Stimulated activated CD4-positive, alpha-beta T cell treated with anti-CD3 and anti-CD28 coated beads, Interleukin-4, amount 100 ng/mL, for 24 hours (primary cell): Measurements from ENCODE around the gene MICU2.
A peak's percentile ranks its signal among the peaks of the same experiment; 100 is the strongest.

Experiments used
- DNase-seq: peaks from one replicate; pipeline ENCODE4 v3.0.0-alpha.2; 2020

The MICU2 gene

GRCh38 chr13:21478881-21479808 lies 124.8 kb downstream of the MICU2 start:
- DNase-seq = peak; percentile 63

- peak; percentile 85 for DNase-seq
Measured at GRCh38 chr13:21476893-21477472, 127.0 kb downstream of the MICU2 start.

GRCh38 chr13:21475115-21475514 lies 128.9 kb downstream of the MICU2 start:
- DNase-seq = no peak

DNA sequence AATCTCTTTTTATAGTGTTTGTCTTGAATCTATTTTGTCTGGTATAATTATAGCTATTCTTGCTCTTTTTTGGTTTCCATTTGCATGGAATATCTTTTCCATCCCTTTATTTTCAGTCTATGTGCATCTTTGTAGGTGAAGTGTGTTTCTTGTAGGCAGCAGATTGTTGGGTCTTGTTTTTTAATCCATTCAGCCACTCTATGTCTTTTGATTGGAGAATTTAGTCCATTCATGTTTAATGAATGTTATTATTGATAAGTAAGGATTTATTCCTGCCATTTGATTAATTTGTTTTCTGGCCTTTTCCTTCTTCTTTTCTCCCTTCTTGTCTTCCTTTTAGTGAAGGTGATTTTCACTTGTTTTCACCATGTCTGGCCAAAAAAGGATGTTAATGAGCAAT lies 133.2 kb downstream of the MICU2 start:
- no peak for DNase-seq

DNA sequence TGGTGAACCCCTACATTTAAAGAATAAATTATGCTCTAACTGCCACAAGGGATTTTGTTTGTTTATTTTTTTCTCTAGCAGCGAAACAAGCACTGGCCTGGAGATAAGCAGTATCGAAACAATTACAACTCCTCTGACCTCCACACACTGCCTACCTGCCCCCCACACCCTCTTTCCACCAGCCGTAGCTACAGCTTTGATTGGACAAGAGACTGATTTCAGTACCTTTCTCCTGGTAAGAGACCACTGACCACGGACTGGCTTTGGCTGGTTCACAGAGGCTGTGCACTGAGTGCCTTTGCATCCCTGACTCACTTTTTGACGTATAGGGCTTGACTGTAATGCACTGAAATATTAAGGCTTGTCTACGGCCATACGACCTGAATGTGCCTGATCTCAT lies 137.4 kb downstream of the MICU2 start:
- no peak for DNase-seq

- no peak for DNase-seq
Measured at GRCh38 chr13:21465710-21466160, 138.2 kb downstream of the MICU2 start.

DNA sequence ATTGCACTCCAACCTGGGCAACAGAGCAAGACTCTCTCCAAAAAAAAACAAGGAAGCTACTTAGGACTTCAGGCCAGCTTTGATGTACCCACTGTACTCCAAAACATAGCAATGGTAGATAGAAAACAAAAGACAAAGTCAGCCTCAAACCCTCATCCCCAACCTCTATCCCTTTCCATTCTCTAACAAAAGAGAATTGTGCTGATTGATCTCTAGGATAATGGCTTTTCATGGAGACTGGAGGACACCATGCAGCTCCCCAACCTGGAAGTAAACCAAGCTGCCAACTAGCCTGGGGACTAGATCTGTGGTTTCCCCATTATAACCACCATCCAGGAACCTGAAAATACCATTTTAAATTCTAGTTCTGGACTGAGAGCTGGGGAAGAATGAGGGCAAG lies 140.5 kb downstream of the MICU2 start:
- no peak for DNase-seq

- DNase-seq = no peak
Measured at GRCh38 chr13:21461131-21461530, 142.8 kb downstream of the MICU2 start.

- peak; percentile 89 for DNase-seq
Measured at GRCh38 chr13:21458813-21459701, 144.9 kb downstream of the MICU2 start, which contains the start of gene ZDHHC20. Gene ZDHHC20 (minus strand): TSS chr13:21459303. CDS start chr13:21459171, 132 bp downstream.

GRCh38 chr13:21458451-21458812 lies 145.5 kb downstream of the MICU2 start:
- peak; percentile 49 for DNase-seq

DNA sequence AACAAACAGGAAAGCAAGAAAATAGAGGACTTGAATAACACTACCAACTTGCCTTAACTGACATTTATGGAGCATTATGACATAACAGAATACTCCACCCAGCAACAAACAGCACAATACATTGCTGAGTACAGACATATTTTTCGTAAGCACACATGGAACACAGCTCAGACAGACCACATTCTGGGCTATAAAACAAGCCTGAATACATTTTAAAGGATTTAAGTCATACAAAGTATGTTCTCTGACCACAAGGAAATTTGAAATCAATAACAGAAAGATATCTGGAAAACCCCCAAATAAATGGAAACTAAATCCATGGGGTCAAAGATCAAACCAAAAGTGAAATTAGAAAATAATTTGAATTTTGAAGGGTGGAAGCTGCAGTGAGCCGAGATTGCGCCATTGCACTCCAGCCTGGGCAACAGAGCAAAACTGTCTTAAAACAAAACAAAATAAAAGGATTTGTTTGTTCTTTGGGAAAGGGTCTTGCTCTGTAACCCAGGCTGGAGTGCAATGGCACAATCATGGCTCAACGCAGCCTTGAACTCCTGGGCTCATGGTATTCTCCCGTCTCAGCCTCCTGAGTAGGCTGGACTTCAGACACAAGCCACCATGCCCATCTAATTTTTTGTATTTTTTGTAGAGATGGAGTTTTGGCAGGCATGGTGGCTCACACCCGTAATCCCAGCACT lies 150.4 kb downstream of the MICU2 start:
- DNase-seq = no peak

DNA sequence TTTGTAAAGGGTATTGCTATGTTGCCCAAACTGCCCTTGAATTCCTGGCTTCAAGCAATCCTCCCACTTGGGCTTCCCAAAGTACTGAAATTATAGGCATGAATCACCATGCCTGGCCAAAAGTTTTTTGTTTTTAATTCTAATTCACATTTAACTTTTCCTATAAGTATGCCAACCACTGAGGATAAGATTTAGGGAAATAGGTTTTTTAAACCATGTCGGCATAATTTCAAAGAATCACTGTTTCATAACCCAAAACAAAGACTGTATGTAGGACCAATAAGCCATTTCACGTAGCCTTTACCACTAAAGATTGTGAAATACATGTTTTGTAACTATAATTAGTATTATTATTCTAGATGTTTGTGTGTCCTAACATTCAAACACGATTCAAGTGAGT lies 153.0 kb downstream of the MICU2 start:
- DNase-seq = no peak

GRCh38 chr13:21446656-21447055 lies 157.3 kb downstream of the MICU2 start:
- no peak for DNase-seq

- DNase-seq = no peak
Measured at GRCh38 chr13:21445759-21446158, 158.2 kb downstream of the MICU2 start.

DNA sequence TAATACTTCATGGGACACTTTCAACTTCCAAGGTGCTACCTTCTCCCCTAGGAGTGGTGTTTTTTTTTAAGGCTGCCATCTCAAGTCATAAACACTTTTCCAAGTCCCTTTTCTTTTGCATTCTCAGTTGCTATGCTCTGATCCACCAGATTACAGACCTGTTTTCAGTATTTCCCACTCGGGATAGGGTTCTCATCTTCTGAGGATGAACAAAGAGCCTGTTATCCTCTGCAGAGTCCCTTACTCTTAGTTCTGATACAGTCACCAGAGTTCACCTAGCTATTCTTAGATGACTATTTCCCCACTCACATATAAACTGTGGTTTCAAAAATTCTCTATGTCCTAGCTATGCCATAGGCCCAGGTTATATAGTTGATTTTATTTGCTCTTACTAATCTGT lies 160.8 kb downstream of the MICU2 start:
- no peak for DNase-seq
